Nephron progenitor cell (in vitro differentiated cells): ENCODE data around the gene SUCLA2.
A peak's percentile ranks its signal among the peaks of the same experiment; 100 is the strongest.

Source experiments
- DNase-seq: peaks from one replicate; pipeline ENCODE4 v3.0.0; 2021
- H3K27ac Mint-ChIP-seq: 2 replicates; pipeline ENCODE4 v1.8.0; 2021; ENCODE audit warnings: mild to moderate bottlenecking, moderate library complexity, mixed read lengths
- H3K27me3 Mint-ChIP-seq: 2 replicates; pipeline ENCODE4 v1.8.0; 2021; ENCODE audit warnings: mild to moderate bottlenecking, low read depth, mixed read lengths; ENCODE audit not compliant: poor library complexity
- H3K36me3 Mint-ChIP-seq: 2 replicates; pipeline ENCODE4 v1.8.0; 2021; ENCODE audit warnings: low read depth, mixed read lengths
- H3K4me1 Mint-ChIP-seq: 2 replicates; pipeline ENCODE4 v1.8.0; 2021; ENCODE audit warnings: mixed read lengths
- H3K4me3 Mint-ChIP-seq: 2 replicates; pipeline ENCODE4 v1.8.0; 2021; ENCODE audit warnings: mild to moderate bottlenecking, moderate library complexity, mixed read lengths
- H3K9me3 Mint-ChIP-seq: 2 replicates; pipeline ENCODE4 v1.8.0; 2021; ENCODE audit warnings: mild to moderate bottlenecking, moderate library complexity, mixed read lengths
- TF ChIP-seq, protein P1 (sequence below): fragments of 200-600 bp; sonication (generic); IDR thresholded peaks from 2 replicates; pipeline ENCODE4 v1.5.0; 2021; ENCODE audit warnings: antibody characterized with exemption

Gene SUCLA2

GRCh38 chr13:48018637-48019036 is 17.6 kb upstream of the SUCLA2 start:
- Mint-ChIP-seq H3K9me3 (peaks cover 26% of the 10 kb centered on the region), H3K36me3 (peaks cover 40% of the 10 kb centered on the region), H3K4me1 (no peaks in the 10 kb centered on the region), H3K4me3 (no peak overlapping the region), H3K27ac (no peak overlapping the region), H3K27me3 (peaks cover 3% of the 10 kb centered on the region)
- TF ChIP-seq, protein P1, sequence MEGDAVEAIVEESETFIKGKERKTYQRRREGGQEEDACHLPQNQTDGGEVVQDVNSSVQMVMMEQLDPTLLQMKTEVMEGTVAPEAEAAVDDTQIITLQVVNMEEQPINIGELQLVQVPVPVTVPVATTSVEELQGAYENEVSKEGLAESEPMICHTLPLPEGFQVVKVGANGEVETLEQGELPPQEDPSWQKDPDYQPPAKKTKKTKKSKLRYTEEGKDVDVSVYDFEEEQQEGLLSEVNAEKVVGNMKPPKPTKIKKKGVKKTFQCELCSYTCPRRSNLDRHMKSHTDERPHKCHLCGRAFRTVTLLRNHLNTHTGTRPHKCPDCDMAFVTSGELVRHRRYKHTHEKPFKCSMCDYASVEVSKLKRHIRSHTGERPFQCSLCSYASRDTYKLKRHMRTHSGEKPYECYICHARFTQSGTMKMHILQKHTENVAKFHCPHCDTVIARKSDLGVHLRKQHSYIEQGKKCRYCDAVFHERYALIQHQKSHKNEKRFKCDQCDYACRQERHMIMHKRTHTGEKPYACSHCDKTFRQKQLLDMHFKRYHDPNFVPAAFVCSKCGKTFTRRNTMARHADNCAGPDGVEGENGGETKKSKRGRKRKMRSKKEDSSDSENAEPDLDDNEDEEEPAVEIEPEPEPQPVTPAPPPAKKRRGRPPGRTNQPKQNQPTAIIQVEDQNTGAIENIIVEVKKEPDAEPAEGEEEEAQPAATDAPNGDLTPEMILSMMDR: no peak
- no peak for DNase-seq

GRCh38 chr13:48014359-48014758 is 13.3 kb upstream of the SUCLA2 start:
- H3K27me3 Mint-ChIP-seq: peaks cover 3% of the 10 kb centered on the region
- TF ChIP-seq, protein P1: no peak

GRCh38 chr13:48012668-48013067 is 11.6 kb upstream of the SUCLA2 start:
- TF ChIP-seq, protein P1: no peak
- Mint-ChIP-seq H3K4me1 (peaks cover 28% of the 10 kb centered on the region), H3K27ac (no peak overlapping the region), H3K9me3 (peaks cover 4% of the 10 kb centered on the region), H3K4me3 (no peak overlapping the region), H3K27me3 (peaks cover 4% of the 10 kb centered on the region), H3K36me3 (peaks cover 48% of the 10 kb centered on the region)
- DNase-seq: no peak

More at GRCh38 chr13:48014359-48014758, 13.3 kb upstream of the SUCLA2 start:
- H3K27ac Mint-ChIP-seq: no peak overlapping the region
- H3K4me1 Mint-ChIP-seq: peaks cover 21% of the 10 kb centered on the region
- H3K9me3 Mint-ChIP-seq: peaks cover 8% of the 10 kb centered on the region
- DNase-seq: no peak
- no peak overlapping the region for H3K4me3 Mint-ChIP-seq
- peaks cover 41% of the 10 kb centered on the region for H3K36me3 Mint-ChIP-seq

DNA sequence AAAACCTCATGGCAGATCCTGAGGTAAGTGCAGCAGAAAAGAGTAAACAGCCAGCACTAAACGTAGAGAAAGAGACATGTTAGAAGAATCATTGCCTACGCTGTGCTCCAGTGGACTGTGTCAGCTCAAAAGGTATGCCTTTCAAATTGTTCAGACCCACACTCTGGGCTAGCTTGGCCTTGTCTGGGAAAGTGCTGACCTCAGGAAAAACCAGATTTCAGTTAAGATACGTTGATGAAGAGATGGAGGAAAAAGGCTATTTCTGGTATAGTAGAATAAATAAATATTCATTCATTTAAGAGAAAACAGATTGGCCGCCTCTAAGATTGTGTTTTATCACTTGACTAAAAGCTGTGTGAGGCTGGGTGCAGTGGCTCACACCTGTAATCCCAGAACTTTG is 9.6 kb upstream of the SUCLA2 start:
- Mint-ChIP-seq H3K4me3 (no peak overlapping the region), H3K27me3 (peaks cover 4% of the 10 kb centered on the region), H3K27ac (peak overlapping the region; percentile 97), H3K9me3 (peaks cover 4% of the 10 kb centered on the region), H3K36me3 (peaks cover 48% of the 10 kb centered on the region), H3K4me1 (peaks cover 28% of the 10 kb centered on the region)
- TF ChIP-seq, protein P1: no peak
- DNase-seq: no peak

DNA sequence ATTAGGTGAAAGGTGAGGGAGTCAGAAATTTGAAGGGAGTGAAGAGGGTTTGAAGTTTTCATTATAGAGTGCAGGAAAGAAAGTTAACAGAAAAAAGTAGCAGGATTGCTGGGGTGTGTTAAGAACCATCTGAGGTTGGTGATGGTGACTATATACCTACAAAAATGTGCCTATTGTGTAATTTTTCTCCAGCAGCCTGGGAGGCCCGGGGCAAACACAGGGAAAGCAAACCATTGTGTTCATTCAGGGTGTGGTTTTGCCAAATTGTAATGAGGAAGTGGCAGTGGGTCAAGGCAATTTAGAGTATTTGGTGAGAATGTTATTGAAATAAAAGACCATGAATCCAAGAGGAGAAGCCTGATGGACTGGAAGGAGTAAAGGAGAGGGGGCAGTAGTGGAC is 8.2 kb upstream of the SUCLA2 start:
- Mint-ChIP-seq H3K36me3 (peaks cover 44% of the 10 kb centered on the region), H3K27me3 (peaks cover 4% of the 10 kb centered on the region), H3K27ac (no peak overlapping the region), H3K9me3 (peaks cover 4% of the 10 kb centered on the region), H3K4me1 (peaks cover 34% of the 10 kb centered on the region), H3K4me3 (peak overlapping the region; percentile 24)
- no peak for DNase-seq
- TF ChIP-seq, protein P1: no peak

- H3K9me3 Mint-ChIP-seq: no peaks in the 10 kb centered on the region
- H3K4me1 Mint-ChIP-seq: peaks cover 51% of the 10 kb centered on the region
- TF ChIP-seq, protein P1: no peak
- no peak for DNase-seq
- H3K36me3 Mint-ChIP-seq: peaks cover 24% of the 10 kb centered on the region
- H3K27ac Mint-ChIP-seq: no peak overlapping the region
- H3K27me3 Mint-ChIP-seq: peaks cover 8% of the 10 kb centered on the region
- H3K4me3 Mint-ChIP-seq: no peak overlapping the region
Measured at GRCh38 chr13:48006396-48006795, 5.3 kb upstream of the SUCLA2 start.
